T-helper 1 cell treated with Interleukin-12 subunit alpha and Interleukin-12 subunit beta and Interleukin-4 antibody, amounts not matched to agents 30 ng/mL and 1 ng/mL, for 36 hours (primary cell): ENCODE data around the gene C1orf159. TPM values are rescaled to one million over a fixed set of nuclear protein-coding genes. Genes with fewer than 3 reads are reported as not detected.
"Not testable (repeated sequence)": the region's sequence is repeated elsewhere in the genome, so short reads cannot be mapped to it uniquely, and the experiment has no call there.

Experiments
- intact Hi-C: fragments of 100-400 bp; cut with micrococcal nuclease; formaldehyde crosslinking; loops from one replicate; pipeline ENCODE4 v1.15.1; 2024
- total RNA-seq: library from RNA; stranded (reverse); gene quantifications from 2 replicates; pipeline ENCODE4 v1.2.3, GENCODE V29; 2022

The C1orf159 gene
- total RNA-seq, 1 donor from 2014 or later: 22.9 TPM

DNA sequence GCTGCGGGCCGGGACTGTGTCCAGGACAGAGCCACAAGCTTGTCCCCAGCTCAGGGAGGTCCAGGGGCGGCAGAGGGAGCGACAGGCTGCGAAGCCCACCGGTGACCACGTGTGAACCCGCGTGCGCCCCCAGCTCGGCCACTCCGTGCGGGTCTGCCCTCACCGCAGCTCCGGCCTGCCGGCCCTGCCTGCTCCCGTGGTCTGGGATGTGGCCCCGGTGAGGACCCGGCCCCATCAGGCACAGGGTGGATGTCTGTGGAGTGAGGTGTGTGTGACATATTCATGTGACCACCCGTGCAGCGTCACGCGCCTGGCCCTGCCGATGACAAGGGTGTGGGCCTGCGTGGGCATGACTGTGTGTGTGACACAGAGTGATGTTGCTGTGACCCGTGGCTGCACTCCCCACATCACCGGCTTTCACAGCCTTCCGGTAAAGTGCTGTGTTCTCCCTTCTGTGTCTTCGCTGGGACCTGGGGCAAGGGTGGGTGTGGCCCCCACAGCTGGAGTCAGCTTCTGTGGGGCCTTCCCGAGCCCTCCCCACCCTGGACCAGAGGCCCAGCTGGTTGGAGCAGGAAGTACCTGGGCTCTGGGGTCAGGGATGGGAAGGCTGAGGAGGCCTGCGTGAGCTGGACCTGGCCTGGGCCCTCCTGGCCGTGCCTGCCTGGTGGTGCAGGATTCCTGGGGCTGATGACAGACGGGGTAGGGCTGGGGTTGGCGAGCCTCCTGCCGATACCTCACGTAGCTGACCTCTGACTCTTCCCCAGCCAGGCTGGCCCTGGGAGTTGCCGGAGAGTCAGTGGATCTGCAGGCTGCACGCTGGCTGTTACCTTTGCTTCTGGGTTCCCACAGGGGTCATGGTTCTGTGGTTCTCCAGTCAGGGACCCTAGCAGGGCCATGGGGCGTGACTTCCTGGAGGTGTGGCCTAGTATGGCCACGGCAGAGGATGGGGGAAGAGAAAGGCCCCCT lies 45.9 kb downstream of the C1orf159 start:
- intact Hi-C loops: loop anchor here (1.0 to 2.0 kb wide), 3 partner anchors 11 to 51 kb away; no protein-coding TSS in a partner anchor

DNA sequence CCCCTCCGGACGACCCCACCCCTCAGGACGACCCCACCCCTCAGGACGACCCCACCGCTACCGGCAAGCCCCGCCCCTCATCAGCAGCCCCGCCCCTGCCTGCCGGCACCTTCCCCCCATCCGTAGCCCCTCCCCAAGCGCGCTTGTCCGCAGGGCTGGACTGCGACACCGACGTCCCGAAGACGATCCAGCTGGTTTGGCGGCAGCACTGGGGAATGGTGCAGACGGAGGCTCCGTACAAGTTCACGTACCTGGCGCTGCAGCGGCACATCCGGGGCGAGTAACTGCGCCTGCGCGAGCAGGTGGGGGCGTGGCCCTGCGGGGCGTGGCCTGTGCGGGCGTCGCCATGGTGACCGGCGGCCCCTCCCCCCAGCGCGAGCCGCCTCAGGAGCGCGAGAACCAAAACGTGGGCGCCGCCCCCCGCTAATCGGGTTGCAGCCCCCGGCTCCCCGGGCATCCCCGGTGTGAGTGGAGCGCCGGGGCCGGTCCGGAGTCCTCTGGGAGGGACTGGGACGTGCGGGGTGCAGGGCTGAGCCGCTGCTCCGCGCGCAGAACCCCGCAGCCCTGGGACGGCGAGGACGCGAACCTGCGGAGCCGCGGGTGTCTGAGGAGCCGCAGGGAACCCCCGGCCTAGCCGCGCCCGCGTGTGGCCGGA lies 46.7 kb downstream of the C1orf159 start:
- intact Hi-C loops: loop anchor here (1.0 to 2.0 kb wide), 3 partner anchors 10 to 50 kb away; no protein-coding TSS in a partner anchor

DNA sequence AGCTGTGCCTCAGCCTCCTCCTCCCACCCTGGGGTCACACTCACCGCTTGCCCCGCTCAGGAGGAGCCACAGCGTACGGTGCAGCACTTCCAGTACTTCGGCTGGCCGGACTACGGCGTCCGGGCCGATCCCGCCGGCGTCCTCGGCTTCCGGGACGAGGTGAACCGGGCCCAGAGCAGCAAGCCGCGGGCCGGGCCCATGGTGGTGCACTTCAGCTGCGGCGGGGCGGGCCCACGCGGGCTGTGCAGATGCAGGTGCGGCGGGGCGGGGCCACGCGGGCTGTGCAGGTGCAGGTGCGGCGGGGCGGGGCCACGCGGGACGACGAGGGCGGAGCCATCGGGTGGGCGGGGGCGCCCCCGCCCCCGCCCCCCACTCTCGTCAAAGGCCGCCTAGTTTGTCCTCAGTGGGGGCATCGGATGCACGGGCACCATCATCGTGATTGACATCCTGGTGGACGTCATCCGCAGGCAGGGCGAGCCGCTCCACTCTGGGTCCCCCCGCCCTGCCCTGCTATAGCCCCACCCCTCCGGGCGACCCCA lies 47.3 kb downstream of the C1orf159 start:
- intact Hi-C loops: loop anchor here (1.0 to 2.0 kb wide), 3 partner anchors 9 to 50 kb away; no protein-coding TSS in a partner anchor

DNA sequence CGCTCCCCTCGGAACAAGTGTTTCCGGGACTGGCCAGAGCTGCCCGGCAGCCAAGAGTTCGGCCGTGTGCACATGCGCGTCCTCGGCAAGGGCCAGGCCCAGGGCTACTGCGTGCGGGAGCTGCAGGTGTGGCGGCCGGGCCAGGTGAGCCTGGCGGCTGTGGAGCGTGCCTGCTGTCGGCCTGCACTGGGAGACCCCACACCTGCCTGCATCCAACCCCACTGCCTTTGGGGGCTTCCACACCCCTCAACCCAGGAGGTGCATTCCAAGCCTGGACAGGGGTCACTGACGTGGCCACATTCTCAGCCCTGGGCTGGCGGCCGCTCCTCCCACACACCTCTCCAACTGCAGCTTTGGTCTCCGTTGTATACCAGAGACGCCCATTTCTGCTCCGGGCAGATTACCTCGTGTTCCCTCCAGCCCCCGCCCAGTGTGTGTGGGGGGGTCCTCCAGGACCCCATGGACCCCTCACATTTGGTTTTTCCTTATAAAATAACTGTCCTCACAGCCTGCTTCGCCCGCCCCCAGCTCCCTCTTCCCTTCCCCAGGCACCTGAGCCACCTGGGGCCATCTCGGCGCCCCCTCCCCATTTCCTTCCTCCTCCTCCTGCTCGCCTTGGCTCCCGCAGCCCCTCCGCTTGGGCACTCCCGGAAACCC lies 47.9 kb downstream of the C1orf159 start:
- intact Hi-C loops: loop anchor here (2.0 kb wide), 2 partner anchors 27 to 49 kb away; no protein-coding TSS in a partner anchor

DNA sequence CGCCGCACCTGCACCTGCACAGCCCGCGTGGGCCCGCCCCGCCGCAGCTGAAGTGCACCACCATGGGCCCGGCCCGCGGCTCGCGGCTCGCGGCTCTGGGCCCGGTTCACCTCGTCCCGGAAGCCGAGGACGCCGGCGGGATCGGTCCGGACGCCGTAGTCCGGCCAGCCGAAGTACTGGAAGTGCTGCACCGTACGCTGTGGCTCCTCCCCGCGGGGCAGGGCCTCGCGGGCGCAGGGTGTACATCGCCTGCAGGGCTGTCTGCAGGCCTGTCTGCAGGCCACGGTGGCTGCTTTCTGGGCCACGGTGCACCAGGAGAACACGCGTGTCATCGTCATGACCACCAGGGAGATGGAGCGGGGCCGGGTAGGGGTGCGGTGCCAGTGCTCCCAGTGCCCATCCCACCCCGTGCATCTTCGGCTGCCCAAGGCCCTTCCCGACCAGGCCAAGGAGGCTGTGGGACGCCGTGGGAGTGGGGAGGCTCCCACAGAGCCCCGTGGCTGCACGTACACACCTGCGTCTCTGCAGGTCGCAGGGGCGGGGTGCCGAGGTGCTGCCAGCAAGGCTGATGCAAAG lies 48.5 kb downstream of the C1orf159 start:
- intact Hi-C loops: no loop called here

DNA sequence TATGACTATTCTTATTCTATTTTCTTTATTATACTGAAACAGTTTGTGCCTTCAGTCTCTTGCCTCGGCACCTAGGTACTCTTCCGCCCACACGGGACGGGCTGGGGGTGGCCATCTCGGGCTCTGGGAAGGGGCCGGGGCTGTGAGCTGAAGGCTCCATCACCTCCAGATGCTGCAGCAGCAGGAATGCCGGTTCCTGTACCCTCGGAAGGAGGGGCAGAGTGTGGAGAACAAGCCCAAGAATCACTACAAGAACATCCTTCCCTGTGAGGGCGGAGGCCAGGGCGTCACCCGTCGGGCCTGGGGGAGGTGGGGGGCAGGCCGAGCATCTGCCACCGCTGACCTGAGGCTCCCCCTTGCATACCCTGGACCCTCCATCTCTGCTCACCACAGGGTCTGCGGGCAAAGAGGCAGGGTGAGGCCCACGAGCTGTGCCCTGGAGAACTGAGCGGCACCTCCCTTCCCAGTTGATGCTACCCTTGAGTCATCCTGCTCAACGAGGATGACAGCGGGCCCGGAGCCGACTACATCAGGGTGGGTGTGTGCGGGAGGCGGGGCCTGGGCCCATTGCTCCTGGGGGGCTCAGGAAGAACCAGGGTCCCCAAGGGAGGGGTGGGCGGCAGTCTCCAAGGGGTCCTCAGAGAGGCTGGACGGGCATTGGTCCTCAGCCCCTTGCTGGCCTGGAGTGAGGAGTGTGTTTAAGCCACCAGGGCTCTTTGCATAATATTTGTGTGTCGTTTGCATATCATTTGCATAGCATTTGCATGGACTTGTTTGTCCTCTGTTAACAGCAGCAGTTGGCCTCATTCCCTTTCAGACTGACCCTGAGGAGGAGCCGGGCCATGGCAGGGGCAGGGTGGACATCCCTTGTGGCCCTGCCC lies 49.2 kb downstream of the C1orf159 start:
- intact Hi-C loops: no loop called here

DNA sequence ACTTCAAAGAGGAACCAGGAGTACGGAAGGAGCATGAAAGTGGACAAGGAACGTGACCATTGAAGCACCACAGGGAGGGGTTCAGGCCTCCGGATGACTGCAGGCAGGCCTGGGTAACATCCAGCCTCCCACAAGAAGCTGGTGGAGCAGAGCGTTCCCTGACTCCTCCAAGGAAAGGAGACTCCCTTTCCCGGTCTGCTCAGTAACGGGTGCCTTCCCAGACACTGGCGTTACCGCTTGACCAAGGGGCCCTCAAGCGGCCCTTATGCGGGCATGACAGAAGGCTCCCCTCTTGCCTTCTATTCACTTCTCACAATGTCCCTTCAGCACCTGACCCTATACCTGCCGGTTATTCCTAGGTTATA lies 50.0 kb downstream of the C1orf159 start:
- intact Hi-C loops: not testable (repeated sequence)

DNA sequence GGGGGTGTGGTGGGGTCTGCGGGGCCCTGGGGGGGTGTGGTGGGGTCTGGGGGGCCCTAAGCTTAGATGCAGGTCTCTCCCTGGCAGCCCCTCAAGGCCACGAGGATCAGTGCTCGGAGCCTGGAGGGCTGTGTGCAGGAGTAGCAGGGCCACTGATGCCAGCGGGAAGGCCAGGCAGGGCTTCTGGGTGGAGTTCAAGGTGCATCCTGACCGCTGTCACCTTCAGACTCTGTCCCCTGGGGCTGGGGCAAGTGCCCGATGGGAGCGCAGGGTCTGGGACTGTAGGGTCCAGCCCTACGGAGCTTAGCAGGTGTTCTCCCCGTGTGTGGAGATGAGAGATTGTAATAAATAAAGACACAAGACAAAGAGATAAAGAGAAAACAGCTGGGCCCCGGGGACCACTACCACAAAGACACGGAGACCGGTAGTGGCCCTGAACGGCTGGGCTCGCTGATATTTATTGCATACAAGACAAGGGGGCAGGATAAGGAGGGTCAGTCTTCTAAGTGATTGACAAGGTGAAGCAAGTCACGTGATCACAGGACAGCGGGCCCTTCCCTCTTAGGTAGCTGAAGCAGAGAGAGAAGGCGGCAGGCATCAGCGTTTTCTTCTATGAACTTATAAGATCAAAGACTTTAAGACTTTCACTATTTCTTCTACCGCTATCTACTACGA lies 50.5 kb downstream of the C1orf159 start:
- intact Hi-C loops: no loop called here

DNA sequence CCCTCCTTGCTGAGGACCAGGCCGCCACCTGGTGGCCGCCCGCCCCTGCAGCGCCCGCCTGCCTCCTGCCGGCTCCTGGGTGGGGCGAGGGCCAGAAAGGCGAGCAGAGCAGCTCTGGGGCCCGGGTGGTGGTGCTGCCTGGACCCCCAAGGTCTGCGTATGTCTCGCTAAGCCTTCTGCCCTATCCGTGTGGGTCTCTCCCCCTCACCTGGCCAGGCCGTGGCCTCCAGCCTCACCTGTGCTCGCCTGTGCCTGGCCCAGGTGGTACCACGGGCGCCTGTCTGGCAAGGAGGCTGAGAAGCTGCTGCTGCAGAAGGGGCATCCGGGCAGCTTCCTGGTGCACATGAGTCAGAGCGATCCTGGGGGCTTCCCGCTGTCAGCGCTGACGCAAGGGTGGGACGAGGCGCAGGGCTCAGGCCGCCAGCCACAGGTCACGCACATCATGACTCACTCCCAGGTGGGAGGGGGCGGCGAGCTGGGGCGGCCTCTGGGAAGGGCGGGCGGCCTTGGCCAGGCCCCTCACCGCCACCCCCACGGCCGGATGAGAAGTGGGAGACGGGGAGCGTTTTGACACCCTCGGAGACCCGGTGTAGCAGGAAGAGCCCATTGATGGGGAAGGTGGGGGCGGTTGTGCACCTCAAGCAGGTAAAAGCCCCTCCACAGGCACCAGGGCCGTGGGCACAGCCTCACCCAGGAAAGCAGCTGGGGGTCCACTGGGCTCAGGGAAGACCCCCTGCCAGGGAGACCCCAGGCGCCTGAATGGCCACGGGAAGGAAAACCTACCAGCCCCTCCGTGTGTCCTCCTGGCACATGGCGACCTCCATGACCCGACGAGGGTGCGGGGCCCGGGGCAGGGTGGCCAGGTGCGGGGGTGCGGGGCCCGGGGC lies 51.7 kb downstream of the C1orf159 start:
- intact Hi-C loops: loop anchor here (1.0 kb wide), 3 partner anchors 31 to 109 kb away; partner anchors contain the start of gene TTLL10

DNA sequence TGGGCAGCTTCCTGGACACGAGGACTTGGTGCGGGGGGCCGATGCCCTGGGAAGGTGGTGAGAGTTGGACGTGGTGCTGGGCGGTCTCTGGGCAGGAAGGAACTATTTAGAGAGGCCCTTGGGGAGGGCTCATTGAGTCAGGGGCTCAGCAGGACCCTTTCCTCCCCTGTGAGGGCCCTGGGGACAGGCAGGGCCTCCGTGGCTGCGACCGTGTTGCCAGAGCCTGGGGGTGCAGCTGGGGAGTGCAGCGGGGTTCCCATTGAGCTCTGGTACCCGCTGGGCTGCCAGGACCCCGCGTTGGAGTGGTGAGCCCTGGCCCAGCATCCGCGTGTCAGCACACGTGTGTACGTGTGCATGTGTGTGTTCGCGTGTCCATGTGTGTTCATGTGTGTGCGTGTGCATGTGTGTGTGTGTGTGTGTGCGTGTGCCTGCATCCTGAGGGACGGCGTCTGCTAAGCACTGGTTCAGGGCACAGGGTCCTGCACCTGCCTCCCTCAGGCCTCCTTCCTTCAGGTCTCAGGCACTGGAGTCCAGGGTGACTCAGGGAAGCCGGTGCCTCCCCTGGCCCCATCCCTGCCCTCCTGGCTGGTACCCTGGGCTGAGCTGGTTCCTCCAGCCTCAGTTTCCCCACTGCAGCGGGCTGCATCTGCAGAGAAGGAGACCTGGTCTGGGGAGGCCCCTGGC lies 52.5 kb downstream of the C1orf159 start:
- intact Hi-C loops: loop anchor here (1.0 kb wide), 2 partner anchors 30 to 110 kb away; partner anchors contain the start of gene TTLL10

DNA sequence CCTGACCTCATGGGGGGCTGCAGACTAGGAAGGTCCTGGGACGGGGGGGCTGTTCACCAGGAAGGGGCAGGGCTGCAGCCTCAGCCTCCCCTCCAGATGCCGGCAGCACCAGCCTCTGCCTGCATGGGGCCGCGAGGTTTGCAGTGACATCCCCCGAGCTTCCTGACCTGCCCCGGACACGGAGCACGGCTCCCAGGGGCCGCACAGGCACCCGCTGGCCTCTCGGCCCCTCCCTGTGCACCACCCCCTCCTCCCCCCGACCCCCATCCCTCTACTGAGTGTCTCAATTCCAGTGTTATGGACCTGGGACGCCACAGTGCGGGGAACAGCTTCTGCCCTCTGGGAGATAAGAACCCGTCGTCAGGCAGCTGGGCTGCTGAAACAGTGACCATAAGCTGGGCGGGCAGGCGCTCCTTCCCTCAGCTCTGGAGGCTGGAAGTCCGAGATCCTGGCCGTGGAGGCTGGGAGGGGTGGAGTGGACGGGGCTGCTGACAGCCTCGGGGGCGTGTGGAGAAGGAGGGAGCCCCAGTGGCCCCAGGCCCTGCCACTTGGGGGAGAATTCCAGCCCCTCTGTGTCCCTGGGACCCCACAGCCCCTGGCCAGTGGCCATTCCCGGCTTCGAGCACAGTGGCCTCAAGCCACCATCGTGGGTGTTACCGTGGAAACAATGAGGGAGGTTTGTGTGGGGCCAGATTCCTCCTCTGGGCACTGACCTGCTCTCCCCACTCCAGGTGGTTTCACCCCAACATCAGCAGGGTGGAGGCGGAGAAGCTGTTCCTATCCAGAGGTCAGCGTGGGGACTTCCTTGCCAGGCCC lies 53.3 kb downstream of the C1orf159 start:
- intact Hi-C loops: loop anchor here (1.0 kb wide), 2 partner anchors 29 to 111 kb away; partner anchors contain the start of gene TTLL10

DNA sequence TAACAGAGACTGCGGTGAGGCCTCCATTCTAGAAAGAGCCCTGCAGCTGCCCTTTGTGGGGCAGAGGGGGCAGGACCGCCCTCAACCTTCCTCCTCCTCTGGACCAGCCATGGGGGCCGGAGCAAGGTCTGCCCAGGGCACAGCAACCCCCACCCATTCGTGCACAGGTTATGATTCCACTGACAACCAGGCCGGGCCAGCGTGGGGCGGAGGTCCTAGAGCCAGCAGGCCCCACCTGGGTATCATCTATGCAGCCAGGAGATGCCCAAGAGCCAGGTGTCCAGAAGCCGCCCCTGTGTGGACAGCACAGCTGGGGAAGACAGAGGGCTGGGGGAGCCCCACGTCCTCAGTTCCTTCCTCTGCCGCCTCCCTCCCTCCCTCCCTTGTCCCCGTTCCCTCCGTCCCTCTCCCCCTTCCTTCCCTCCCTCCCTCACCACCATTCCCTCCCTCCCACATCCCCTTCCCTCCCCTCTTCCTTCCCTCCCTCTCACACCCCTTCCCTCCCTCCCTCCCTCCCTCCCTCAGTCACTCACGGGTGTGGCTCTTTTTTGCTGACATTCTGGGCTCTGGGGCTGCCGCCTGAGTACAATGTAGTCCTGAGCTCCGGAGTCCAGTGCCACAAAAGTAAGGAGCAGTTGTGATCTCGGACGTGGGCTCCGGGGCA lies 54.1 kb downstream of the C1orf159 start:
- intact Hi-C loops: no loop called here

DNA sequence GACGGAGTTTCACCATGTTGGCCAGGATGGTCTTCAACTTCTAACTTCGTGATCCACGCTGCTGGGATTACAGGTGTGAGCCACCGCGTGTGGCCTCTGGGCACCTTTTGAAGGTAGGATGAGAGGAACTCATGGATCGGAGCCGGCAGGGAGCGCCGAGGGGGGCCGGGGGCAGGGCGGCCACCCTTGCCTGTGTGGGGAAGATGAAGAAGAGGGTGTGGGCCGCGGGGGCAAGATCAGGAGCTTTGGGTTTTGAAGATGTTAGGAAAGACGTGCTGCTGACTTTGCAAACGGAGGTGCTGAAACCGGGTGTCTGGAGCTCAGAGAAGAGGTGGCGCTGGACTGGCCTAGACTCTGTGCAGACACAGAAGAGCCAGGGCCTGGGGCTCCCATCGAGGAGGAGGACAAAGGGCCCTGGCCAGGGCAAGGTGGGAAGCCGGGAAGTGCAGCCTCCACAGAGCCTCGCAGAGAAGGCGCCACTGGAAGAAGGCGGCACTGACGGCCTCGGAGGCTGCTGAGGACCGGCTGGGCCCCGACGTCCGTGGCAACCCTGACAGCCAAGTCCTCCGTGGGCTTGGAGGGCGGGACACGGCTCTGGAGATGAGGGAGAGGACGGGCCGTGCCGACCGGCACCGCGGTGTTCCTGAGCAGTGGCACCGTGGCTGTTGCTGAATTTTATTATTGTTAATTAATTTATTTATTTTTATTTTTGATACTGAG lies 55.4 kb downstream of the C1orf159 start:
- intact Hi-C loops: no loop called here

DNA sequence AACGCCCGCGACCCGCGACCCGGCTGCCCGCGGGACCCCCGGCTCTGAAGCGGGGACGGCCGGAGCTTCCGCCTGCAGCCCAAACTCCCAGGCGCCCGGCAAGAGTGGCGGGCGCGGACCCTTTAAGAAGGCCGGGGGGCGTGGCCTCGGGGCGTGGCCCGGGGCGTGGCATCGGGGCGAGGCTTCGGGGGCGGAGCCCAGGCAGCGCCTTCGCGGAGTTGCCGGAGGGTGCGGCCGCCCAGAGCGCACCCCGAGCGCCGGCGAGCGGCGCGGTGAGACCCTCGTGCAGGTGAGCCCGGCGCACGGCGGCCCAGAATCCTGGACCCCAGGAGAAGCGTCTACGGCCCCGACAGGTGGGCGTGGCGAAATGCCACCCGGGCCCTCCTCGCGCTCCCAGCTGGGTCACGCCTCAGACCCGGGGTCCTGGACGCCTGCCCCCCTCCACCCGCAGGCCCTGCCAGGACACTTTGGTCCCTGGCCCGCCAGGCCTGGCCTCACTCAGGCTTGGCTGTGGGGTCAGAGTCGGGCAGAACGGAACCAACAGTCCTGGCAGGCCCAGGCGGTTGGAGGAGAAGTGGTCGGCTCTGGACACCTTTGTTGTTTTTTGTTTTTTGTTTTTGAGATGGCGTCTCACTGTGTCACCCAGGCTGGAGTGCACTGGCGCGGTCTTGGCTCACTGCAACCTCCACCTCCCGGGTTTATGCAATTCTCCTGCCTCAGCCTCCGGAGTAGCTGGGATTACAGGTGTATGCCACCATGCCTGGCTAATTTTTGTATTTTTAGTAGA lies 56.2 kb downstream of the C1orf159 start:
- intact Hi-C loops: loop anchor here (1.0 to 5.0 kb wide), 7 partner anchors 10 to 248 kb away; partner anchors contain the start of genes ACAP3, C1orf159 and PUSL1
